Endothelial cell (in vitro differentiated cells): ENCODE measurements around the gene PDLIM1. TPM values are rescaled to one million over a fixed set of nuclear protein-coding genes. Genes with fewer than 3 reads are reported as not detected.

Source experiments
- DNase-seq: peaks from one replicate; pipeline ENCODE4 v3.0.0; 2021; ENCODE audit warnings: low spot score
- H3K27ac Mint-ChIP-seq: one replicate; pipeline ENCODE4 v1.8.0; 2021; ENCODE audit warnings: mixed read lengths, inconsistent platforms; ENCODE audit not compliant: unreplicated experiment
- H3K27me3 Mint-ChIP-seq: one replicate; pipeline ENCODE4 v1.8.0; 2021; ENCODE audit warnings: mild to moderate bottlenecking, moderate library complexity, mixed read lengths, inconsistent platforms; ENCODE audit not compliant: unreplicated experiment
- H3K36me3 Mint-ChIP-seq: one replicate; pipeline ENCODE4 v1.8.0; 2021; ENCODE audit warnings: mild to moderate bottlenecking, low read depth, mixed read lengths, inconsistent platforms; ENCODE audit not compliant: unreplicated experiment
- H3K4me1 Mint-ChIP-seq: one replicate; pipeline ENCODE4 v1.8.0; 2021; ENCODE audit warnings: mild to moderate bottlenecking, mixed read lengths, inconsistent platforms; ENCODE audit not compliant: unreplicated experiment
- H3K4me3 Mint-ChIP-seq: one replicate; pipeline ENCODE4 v1.8.0; 2021; ENCODE audit warnings: mild to moderate bottlenecking, mixed read lengths, inconsistent platforms; ENCODE audit not compliant: unreplicated experiment
- H3K9me3 Mint-ChIP-seq: one replicate; pipeline ENCODE4 v1.8.0; 2021; ENCODE audit warnings: mixed read lengths, inconsistent platforms; ENCODE audit not compliant: unreplicated experiment
- CTCF ChIP-seq: fragments of 200-600 bp; sonication (generic); IDR thresholded peaks from one replicate; pipeline ENCODE4 v1.5.0; 2021; ENCODE audit warnings: antibody characterized with exemption; ENCODE audit not compliant: unreplicated experiment
- total RNA-seq: library from RNA; stranded (reverse); fragmentation: NEBNext Ultra II Directional; extraction: Animal tissue kit (Norgen Biotek cat#: 25700); gene quantifications from one replicate; pipeline ENCODE4 v1.2.1, GENCODE V29; 2021; ENCODE audit not compliant: unreplicated experiment

PDLIM1 gene
- total RNA-seq, 1 donor from 2014 or later = 125 TPM

GRCh38 chr10:95331596-95332130, 40.9 kb upstream of the PDLIM1 start:
- Mint-ChIP-seq H3K27ac (no peak overlapping the region), H3K9me3 (no peaks in the 10 kb centered on the region), H3K4me1 (peaks cover 4% of the 10 kb centered on the region), H3K27me3 (peaks cover 8% of the 10 kb centered on the region), H3K4me3 (peak overlapping the region; percentile 18), H3K36me3 (peaks cover 59% of the 10 kb centered on the region)
- no peak for TF ChIP-seq CTCF
- DNase-seq = no peak

DNA sequence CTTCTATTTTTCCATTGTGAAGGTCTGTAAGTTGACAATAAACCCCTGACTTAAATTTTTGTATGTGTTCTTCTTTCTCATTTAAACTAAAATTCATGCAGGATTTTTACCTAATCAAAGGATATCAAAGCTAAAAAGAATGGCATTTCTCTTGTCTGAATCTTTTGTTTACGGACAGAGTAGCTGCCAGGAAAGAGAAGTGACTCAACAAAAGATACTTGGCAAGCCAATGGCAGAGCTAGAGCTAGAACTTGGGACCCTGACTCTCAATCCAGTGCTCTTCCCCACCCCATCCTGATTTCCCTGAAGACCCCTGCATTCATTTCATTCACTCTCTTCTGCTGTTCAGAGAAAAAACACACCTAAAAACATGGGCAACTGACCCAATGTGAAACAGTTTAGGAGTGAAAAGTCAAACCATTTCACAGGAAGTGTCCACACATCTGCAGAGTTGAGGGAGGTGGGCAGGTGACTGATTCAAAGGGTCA, 40.2 kb upstream of the PDLIM1 start:
- H3K4me3 Mint-ChIP-seq = peak overlapping the region; percentile 18
- H3K27ac Mint-ChIP-seq = no peak overlapping the region
- no peaks in the 10 kb centered on the region for H3K9me3 Mint-ChIP-seq
- DNase-seq = no peak
- peaks cover 57% of the 10 kb centered on the region for H3K36me3 Mint-ChIP-seq
- H3K27me3 Mint-ChIP-seq = peaks cover 8% of the 10 kb centered on the region
- TF ChIP-seq CTCF = no peak
- peaks cover 4% of the 10 kb centered on the region for H3K4me1 Mint-ChIP-seq

DNA sequence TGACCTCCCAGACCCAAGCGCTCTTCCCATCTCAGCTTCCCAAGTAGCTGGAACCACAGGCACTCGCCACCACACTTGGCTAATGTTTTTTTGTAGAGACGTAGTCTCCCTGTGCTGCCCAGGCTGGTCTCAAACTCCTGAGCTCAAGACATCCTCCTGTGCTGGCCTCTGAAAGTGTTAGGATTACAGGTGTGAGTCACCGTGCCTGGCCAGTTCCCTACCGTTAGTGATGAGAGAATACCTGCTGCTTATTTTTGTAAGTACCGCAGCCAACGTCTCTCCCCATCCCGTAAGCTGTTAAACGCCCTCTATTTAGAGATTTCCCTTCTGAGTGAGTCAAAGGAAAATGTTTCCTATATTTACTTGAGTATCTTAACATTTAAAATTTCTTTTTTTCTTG, 38.5 kb upstream of the PDLIM1 start:
- no peak overlapping the region for H3K4me3 Mint-ChIP-seq
- H3K36me3 Mint-ChIP-seq = peaks cover 63% of the 10 kb centered on the region
- no peaks in the 10 kb centered on the region for H3K9me3 Mint-ChIP-seq
- H3K27me3 Mint-ChIP-seq = peaks cover 13% of the 10 kb centered on the region
- H3K27ac Mint-ChIP-seq = no peak overlapping the region
- no peak for TF ChIP-seq CTCF
- H3K4me1 Mint-ChIP-seq = peaks cover 4% of the 10 kb centered on the region
- DNase-seq = no peak

DNA sequence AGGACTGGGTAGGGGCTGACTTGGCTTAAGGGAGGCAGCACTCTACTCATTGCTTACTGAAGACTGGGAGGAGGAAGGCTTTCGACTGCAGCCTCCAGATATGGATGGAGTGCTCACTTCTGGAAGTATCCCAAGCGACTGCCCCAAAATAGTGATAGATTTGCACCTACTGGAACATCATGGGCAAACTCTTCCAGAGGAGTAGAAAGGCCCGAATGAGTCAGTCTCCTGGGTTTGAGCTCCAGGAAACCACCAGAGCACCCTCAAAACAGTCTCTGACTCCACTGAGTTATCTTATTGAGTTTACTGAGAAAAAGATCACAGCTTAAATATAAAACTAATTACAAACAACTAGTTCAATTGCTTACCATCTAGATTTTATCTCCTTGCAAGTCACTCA, 37.2 kb upstream of the PDLIM1 start:
- H3K27me3 Mint-ChIP-seq = peaks cover 13% of the 10 kb centered on the region
- peaks cover 67% of the 10 kb centered on the region for H3K36me3 Mint-ChIP-seq
- peak overlapping the region; percentile 11 for H3K4me3 Mint-ChIP-seq
- H3K27ac Mint-ChIP-seq = no peak overlapping the region
- no peak for TF ChIP-seq CTCF
- no peak for DNase-seq
- peaks cover 4% of the 10 kb centered on the region for H3K4me1 Mint-ChIP-seq
- no peaks in the 10 kb centered on the region for H3K9me3 Mint-ChIP-seq

DNA sequence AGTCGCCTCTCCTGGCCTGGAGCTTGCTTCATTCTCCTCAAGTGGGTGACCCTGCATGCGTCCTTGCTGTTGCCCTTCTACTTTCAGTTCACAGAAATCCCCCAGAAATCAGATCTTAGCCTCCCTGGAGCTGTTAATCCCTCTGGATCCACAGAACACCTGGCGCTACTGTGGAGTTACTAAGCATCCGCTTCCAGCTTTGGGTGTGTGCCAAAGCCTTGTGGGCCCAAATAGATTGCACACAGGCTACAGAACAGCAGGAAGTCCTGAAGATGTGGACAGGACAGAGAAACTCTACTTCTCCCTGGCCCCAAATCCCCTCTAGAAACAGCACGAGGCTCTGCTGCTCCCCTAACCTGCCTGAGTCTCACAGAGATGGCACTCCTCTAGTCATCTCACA, 36.6 kb upstream of the PDLIM1 start:
- peaks cover 4% of the 10 kb centered on the region for H3K4me1 Mint-ChIP-seq

More for the DNA sequence above, 36.6 kb upstream of the PDLIM1 start:
- H3K36me3 Mint-ChIP-seq = peaks cover 61% of the 10 kb centered on the region
- peaks cover 13% of the 10 kb centered on the region for H3K27me3 Mint-ChIP-seq
- no peaks in the 10 kb centered on the region for H3K9me3 Mint-ChIP-seq
- no peak for TF ChIP-seq CTCF
- no peak for DNase-seq
- peak overlapping the region; percentile 2 for H3K4me3 Mint-ChIP-seq
- H3K27ac Mint-ChIP-seq = no peak overlapping the region
